Retinal pigment epithelial cell (primary cell): ENCODE results near the gene WBP11.
A peak's percentile ranks its signal among the peaks of the same experiment; 100 is the strongest.
"Not testable (repeated sequence)": the region's sequence is repeated elsewhere in the genome, so short reads cannot be mapped to it uniquely, and the experiment has no call there.

Experiments used
- DNase-seq: peaks from one replicate; pipeline ENCODE4 v3.0.0-alpha.2; 2010; ENCODE audit warnings: low read depth
- H3K4me3 ChIP-seq: 2 replicates; pipeline ENCODE4 v1.5.1; 2011; ENCODE audit warnings: mild to moderate bottlenecking, low read length, control low read depth, moderate library complexity
- TF ChIP-seq, protein P1 (sequence below): conservative IDR thresholded peaks from 2 replicates; pipeline ENCODE4 v1.5.1; 2011; ENCODE audit warnings: low read depth, low read length, control low read depth, inconsistent platforms

Gene WBP11

DNA sequence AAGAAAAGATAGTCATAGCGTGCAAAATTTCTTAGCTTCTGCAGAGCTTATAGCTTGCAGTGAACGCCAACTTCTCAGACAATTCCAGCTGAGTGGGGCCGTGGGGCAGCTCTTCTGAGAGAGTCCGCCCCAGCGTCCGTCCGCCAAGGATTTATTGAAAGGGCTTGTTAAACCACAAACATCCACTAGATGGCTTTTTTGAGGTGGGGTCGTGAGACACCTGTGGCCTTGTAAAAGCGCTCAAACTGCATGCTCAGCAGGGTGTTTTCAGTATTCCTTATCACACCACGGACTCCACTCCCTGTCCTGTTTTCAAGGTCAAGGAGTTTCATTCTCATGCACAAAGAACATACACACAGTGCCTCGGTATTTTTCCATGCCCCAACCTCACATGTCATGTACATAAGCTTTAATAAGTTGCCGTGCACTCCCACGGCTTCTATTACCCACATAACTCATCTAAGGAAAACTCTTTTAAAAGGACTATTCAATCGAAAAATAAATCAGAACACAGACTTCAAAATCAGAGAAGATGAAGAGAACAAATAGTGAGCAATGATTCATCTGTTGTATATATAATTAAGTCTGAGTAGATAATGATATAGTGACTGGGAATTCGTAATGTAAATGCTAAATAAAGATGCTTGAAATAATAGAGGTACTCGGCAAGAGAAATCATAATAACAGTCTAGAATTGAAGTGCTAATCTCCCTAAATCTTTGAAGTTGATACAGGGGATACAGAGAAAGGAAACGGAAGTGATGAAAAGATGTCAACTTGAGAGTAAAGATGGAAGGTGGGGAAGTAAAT lies 46.7 kb downstream of the WBP11 start:
- no peak for DNase-seq
- H3K4me3 ChIP-seq: no peak overlapping the region
- TF ChIP-seq, protein P1, sequence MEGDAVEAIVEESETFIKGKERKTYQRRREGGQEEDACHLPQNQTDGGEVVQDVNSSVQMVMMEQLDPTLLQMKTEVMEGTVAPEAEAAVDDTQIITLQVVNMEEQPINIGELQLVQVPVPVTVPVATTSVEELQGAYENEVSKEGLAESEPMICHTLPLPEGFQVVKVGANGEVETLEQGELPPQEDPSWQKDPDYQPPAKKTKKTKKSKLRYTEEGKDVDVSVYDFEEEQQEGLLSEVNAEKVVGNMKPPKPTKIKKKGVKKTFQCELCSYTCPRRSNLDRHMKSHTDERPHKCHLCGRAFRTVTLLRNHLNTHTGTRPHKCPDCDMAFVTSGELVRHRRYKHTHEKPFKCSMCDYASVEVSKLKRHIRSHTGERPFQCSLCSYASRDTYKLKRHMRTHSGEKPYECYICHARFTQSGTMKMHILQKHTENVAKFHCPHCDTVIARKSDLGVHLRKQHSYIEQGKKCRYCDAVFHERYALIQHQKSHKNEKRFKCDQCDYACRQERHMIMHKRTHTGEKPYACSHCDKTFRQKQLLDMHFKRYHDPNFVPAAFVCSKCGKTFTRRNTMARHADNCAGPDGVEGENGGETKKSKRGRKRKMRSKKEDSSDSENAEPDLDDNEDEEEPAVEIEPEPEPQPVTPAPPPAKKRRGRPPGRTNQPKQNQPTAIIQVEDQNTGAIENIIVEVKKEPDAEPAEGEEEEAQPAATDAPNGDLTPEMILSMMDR: peak; percentile 53

DNA sequence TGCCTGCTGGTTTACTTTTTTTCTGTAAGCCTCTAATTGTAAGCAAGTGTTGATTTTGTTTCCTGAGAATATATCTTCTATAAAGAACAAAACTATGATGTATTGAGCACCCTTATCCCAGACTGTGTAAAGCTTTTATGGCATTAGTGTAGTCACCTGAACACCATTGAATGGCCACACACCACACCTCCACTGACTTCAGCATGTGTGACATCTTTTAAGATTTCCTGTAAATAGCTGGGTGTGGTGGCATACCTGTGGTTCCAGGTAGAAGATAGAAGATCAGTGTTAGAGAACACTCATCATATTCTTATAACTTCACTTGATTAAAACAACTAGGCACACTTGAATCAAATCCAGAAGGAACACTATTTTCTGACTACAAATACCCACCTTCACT lies 51.3 kb downstream of the WBP11 start:
- TF ChIP-seq, protein P1: no peak
- H3K4me3 ChIP-seq: no peak overlapping the region
- no peak for DNase-seq

DNA sequence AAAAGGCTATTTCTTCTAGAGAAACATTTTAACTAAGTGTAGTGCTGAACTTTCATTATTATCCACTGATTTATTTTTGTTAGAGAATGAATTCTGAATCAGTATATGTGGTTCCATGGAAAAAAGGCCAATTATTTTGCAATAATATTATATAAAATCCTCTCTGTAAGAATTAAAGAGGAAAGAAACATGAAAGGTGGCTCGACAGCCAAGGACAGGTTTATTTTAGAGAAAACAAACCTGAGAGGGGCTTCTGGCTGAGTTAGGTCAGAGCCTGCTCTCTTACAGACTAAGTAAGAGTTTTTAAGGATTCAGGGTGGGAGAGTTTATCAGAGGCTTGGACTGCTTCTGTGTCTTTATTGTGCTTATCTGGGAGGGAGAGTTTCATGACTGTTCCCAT lies 60.2 kb downstream of the WBP11 start:
- DNase-seq: no peak
- TF ChIP-seq, protein P1: no peak
- H3K4me3 ChIP-seq: no peak overlapping the region

DNA sequence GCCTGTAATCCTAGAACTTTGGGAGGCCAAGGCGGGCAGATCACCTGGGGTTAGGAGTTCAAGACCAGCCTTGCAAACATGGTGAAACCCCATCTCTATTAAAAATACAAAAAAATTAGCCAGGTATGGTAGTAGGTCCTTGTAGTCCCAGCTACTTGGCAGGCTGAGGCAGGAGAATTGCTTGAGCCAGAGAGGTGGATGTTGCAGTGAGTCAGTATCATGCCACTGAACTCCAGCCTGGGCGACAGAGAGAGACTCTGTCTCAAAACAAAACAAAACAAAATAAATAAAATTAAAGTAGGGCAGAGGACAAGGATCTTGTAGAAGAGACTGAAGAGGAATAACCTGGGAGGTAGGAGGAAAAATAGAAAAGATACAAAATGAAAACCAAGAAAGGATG lies 61.3 kb downstream of the WBP11 start:
- DNase-seq: no peak
- no peak overlapping the region for H3K4me3 ChIP-seq
- TF ChIP-seq, protein P1: no peak

DNA sequence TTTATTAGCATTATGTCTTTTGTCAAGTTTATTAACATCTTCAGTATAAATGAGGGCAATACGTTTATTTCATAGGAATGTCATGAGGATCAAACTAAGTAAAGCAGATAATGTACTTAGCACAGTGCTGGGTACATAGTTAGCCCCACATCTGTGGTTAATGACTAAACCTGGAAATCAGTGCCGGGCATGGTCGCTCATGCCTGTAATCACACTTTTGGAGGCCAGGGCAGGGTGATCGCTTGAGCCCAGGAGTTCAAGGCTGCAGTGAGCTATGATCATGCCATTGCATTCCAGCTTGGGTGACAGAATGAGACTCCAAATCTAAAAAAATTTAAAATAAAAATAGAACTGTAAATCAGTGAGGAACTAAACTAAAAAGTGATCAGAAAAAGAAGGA lies 62.1 kb downstream of the WBP11 start:
- TF ChIP-seq, protein P1: no peak
- DNase-seq: no peak
- no peak overlapping the region for H3K4me3 ChIP-seq

DNA sequence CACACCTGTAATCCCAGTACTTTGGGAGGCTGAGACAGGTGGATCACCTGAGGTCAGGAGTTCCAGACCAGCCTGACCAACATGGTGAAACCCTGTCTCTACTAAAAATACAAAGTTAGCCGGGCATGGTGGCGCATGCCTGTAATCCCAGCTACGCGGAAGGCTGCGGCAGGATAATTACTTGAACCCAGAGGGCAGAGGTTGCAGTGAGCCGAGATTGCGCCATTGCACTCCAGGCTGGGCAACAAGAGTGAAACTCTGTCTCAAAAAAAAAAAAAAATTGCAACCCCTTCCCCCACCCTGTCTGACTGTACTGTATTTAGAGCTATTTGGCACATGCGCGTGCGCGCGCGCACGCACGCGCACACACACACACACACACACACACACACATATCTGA lies 66.8 kb downstream of the WBP11 start:
- not testable (repeated sequence) for DNase-seq, H3K4me3 ChIP-seq
